Measurements from ENCODE around the gene MYOM1.
"Not testable (repeated sequence)": the region's sequence is repeated elsewhere in the genome, so short reads cannot be mapped to it uniquely, and the experiment has no call there.

The MYOM1 gene

DNA sequence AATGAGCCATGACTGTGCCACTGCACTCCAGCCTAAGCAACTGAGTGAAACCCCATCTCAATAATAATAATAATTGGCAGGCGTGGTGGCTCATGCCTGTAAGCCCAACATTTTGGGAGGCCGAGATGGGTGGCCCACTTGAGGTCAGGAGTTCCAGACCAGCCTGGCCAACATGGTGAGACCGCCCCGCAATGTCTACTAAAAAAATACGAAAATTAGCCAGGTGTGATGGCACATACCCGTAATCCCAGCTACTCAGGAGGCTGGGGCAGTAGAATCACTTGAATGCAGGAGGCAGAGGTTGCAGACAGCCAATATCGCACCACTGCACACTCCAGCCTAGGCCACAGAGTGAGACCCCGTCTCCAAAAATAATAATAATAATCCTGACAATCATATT lies 178.9 kb downstream of the MYOM1 start:
- Histone ChIP-seq H3K4me1 (ENCODE audit: control insufficient read depth, insufficient read depth, low read length) (no peaks in the 10 kb centered on the region), H3K36me3 (ENCODE audit: control insufficient read depth, insufficient read depth, low read length) (no peaks in the 10 kb centered on the region), H3K4me3 (ENCODE audit: low read length) (no peak overlapping the region), H3K9ac (ENCODE audit: low read length) (no peak overlapping the region), H3K27me3 (ENCODE audit: control insufficient read depth, insufficient read depth, low read length) (no peaks in the 10 kb centered on the region), H3K27ac (ENCODE audit: low read depth, low read length) (no peak overlapping the region)

DNA sequence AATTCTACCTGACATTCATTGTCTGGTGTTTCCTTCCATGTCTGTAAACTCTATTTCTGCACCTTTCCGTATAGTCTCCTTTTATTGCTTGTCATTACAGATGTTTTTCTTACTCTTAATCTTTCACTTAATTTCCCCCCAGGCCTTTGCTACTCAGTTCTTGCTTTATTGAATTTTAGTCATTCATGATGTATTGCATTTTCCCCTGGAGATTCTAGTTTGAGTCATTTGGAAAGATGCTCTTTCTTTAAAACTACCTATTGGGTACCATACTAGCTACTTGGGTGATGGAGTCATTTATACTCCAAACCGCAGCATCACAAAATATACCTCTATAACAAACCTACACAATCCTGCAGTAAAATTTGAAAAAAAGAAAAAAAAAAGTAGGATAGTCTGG lies 179.6 kb downstream of the MYOM1 start:
- Histone ChIP-seq H3K36me3 (ENCODE audit: control insufficient read depth, insufficient read depth, low read length) (no peaks in the 10 kb centered on the region), H3K4me1 (ENCODE audit: control insufficient read depth, insufficient read depth, low read length) (no peaks in the 10 kb centered on the region), H3K9ac (ENCODE audit: low read length) (no peak overlapping the region), H3K27ac (ENCODE audit: low read depth, low read length) (no peak overlapping the region), H3K4me3 (ENCODE audit: low read length) (no peak overlapping the region), H3K27me3 (ENCODE audit: control insufficient read depth, insufficient read depth, low read length) (no peaks in the 10 kb centered on the region)

DNA sequence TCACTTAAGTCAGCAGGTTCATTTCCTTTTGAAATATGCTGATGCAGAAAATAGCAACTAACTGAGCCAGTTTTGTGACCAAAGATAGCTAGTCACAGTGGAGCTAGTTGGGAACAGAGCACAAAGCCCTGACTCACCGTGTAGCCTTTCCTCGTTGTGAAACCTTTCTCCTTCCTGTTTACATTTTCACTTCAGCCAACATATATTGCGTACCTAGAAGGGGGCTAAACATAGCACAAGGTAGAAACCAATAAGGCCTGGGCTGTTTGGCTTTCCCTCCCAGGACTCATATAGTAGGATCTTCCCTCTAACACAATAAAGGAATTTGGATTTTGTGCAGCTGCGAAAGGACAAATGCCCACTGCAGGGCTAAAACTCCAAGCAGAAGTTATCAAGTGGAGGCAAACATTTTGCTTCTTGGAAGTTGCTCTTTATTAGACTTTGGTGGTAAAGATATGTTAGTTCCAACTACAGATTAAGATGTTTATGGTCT lies 182.3 kb downstream of the MYOM1 start:
- Histone ChIP-seq H3K4me3 (ENCODE audit: low read length) (no peak overlapping the region), H3K27ac (ENCODE audit: low read depth, low read length) (no peak overlapping the region), H3K9ac (ENCODE audit: low read length) (no peak overlapping the region)

DNA sequence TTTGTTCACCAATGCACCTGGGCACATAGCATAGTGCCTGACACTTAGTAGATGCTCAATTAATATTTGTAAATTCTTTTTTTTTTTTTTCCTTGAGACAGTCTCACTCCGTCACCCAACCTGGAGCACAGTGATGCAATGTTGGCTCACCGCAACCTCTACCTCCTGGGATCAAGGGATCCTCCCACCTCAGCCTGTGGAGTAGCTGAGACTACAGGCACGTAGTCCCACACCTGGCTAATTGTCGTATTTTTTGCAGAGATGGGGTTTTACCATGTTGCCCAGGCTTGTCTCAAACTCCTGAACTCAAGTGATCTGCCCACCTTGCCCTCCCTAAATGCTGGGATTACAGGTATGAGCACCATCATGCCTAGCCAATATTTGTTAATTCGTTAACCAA lies 183.7 kb downstream of the MYOM1 start:
- H3K9ac ChIP-seq (ENCODE audit: low read length) = no peak overlapping the region
- no peak overlapping the region for H3K27ac ChIP-seq (ENCODE audit: low read depth, low read length)
- no peaks in the 10 kb centered on the region for H3K36me3 ChIP-seq (ENCODE audit: control insufficient read depth, insufficient read depth, low read length)
- no peaks in the 10 kb centered on the region for H3K27me3 ChIP-seq (ENCODE audit: control insufficient read depth, insufficient read depth, low read length)
- H3K4me1 ChIP-seq (ENCODE audit: control insufficient read depth, insufficient read depth, low read length) = no peaks in the 10 kb centered on the region
- no peak overlapping the region for H3K4me3 ChIP-seq (ENCODE audit: low read length)

More for the DNA sequence above, 182.3 kb downstream of the MYOM1 start:
- H3K27me3 ChIP-seq (ENCODE audit: control insufficient read depth, insufficient read depth, low read length) = no peaks in the 10 kb centered on the region
- no peaks in the 10 kb centered on the region for H3K36me3 ChIP-seq (ENCODE audit: control insufficient read depth, insufficient read depth, low read length)
- H3K4me1 ChIP-seq (ENCODE audit: control insufficient read depth, insufficient read depth, low read length) = no peaks in the 10 kb centered on the region

DNA sequence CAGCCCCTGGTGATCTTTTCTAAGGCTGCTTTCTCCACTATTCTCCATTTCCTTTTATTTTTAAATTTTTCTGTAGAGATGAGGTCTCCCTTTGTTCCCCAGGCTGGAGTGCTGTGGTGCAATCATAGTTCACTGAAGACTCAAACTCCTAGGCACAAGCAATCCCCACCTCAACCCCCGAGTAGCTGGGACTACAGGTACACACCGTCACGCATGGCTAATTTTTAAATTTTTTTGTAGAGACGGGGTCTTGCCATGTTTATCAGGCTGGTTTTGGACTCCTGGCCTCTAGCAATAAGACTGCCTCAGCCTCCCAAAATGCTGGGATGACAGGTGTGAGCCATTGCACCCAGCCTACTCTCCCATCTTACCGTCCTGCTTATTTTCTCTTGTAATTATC lies 184.1 kb downstream of the MYOM1 start:
- H3K27me3 ChIP-seq (ENCODE audit: control insufficient read depth, insufficient read depth, low read length) = no peaks in the 10 kb centered on the region
- H3K4me1 ChIP-seq (ENCODE audit: control insufficient read depth, insufficient read depth, low read length) = no peaks in the 10 kb centered on the region
- H3K27ac ChIP-seq (ENCODE audit: low read depth, low read length) = no peak overlapping the region
- H3K36me3 ChIP-seq (ENCODE audit: control insufficient read depth, insufficient read depth, low read length) = no peaks in the 10 kb centered on the region
- H3K9ac ChIP-seq (ENCODE audit: low read length) = no peak overlapping the region
- H3K4me3 ChIP-seq (ENCODE audit: low read length) = no peak overlapping the region

DNA sequence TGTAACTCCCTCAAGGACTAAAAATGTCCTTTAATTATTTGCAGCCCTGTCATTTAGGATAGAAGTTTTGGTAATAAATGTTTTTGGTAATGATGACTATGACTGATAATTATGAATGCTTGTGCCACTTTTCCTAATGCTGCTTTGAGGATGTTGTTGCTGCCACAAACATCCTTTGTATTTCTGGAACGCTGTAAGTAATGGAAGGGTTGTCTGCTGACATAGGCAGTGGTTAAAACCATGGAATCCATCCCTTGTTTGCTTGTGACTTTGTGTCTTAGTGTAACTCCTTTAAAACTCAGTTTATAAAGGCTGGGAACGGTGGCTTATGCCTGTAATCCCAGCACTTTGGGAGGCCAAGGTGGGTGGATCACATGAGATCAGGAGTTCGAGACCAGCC lies 187.0 kb downstream of the MYOM1 start:
- Histone ChIP-seq H3K4me3 (ENCODE audit: low read length) (no peak overlapping the region), H3K27me3 (ENCODE audit: control insufficient read depth, insufficient read depth, low read length) (no peaks in the 10 kb centered on the region), H3K9ac (ENCODE audit: low read length) (no peak overlapping the region), H3K27ac (ENCODE audit: low read depth, low read length) (no peak overlapping the region), H3K4me1 (ENCODE audit: control insufficient read depth, insufficient read depth, low read length) (peaks cover 6% of the 10 kb centered on the region), H3K36me3 (ENCODE audit: control insufficient read depth, insufficient read depth, low read length) (no peaks in the 10 kb centered on the region)

DNA sequence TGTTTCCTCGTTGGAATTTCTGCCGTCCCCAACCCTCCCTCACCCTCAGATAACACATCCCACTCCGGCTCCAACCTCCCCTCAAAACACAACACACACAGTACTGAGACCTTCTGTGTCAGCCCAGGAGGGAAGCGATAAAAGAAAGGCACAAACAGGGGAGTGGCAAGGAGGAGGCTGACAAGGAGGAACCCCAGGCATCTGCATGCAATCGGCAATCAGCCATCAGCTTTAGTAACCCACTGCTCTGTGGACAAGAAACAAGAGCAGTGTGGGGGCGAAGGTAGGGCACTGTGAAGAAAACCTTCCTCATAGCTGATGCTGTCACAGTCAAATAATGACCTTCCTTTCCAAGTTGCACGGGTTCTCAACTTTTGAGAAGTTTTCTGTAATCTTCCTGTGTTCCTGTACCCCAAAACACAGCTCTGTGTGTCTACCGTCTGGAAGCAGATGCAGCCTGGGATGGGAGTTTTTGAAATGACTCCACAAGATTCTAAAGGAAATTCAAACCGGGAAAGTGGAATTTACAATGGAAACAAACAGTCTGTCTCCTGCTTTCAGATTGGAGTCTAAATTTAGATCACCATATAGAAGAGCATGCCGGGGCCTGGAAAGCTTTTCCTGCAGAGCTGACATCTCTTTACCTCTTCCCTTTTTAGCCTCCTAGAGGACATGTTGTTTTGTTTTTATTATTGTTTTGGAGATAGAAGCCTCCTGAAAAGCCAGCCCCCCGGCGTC lies 190.4 kb downstream of the MYOM1 start:
- Histone ChIP-seq H3K27me3 (ENCODE audit: control insufficient read depth, insufficient read depth, low read length) (no peaks in the 10 kb centered on the region), H3K4me3 (ENCODE audit: low read length) (no peak overlapping the region), H3K36me3 (ENCODE audit: control insufficient read depth, insufficient read depth, low read length) (no peaks in the 10 kb centered on the region), H3K4me1 (ENCODE audit: control insufficient read depth, insufficient read depth, low read length) (peaks cover 6% of the 10 kb centered on the region), H3K9ac (ENCODE audit: low read length) (no peak overlapping the region), H3K27ac (ENCODE audit: low read depth, low read length) (peak overlapping the region; percentile 33)

DNA sequence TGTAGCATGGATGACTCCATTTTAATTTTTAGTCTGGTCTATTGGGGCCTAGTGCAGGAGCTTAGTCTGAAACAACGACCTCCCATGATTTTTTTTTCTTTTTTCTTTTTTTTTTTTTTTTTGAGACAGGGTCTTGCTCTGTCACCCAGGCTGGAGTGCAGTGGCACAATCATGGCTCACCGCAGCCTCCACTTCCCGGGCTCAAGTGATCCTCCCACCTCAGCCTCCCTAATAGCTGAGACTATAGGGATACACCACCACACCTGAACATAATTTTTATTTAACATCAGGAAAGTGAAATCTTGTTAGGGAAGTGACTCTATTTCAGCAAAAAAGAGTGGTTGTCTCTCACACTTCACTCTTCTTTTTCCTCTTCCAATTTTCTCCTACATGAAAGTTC lies 191.7 kb downstream of the MYOM1 start:
- not testable (repeated sequence) for H3K36me3 ChIP-seq (ENCODE audit: control insufficient read depth, insufficient read depth, low read length); H3K4me3 ChIP-seq (ENCODE audit: low read length); H3K4me1 ChIP-seq (ENCODE audit: control insufficient read depth, insufficient read depth, low read length); H3K9ac ChIP-seq (ENCODE audit: low read length); H3K27me3 ChIP-seq (ENCODE audit: control insufficient read depth, insufficient read depth, low read length)
- H3K27ac ChIP-seq (ENCODE audit: low read depth, low read length) = peak overlapping the region; percentile 54

DNA sequence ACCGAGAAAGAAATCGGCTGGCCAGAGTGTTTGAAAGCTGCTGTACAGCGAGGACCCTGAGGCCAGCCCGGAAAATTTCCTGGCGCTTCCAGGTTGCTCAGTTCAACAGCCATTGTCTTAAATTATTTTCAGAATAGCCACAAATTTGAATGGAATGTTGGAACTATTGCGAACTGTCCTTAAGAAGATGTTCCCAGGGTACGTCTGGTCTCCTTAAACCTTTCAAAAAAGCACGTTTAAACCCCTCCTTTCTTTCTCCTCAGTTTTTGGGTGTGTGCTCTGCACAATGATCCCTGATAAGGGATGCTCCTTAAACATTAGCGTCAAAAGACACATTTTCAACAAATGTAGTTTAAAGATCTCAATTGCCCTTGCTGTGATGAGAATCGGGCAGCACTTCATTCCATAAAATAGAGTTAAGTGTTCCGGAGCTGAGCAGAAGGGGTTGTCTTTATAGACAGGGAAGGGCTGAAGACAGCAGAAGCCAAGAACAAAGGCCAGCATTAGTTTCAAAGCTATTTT lies 192.3 kb downstream of the MYOM1 start:
- H3K4me1 ChIP-seq (ENCODE audit: control insufficient read depth, insufficient read depth, low read length) = peaks cover 6% of the 10 kb centered on the region
- H3K9ac ChIP-seq (ENCODE audit: low read length) = no peak overlapping the region
- H3K4me3 ChIP-seq (ENCODE audit: low read length) = no peak overlapping the region
- H3K36me3 ChIP-seq (ENCODE audit: control insufficient read depth, insufficient read depth, low read length) = no peaks in the 10 kb centered on the region
- no peaks in the 10 kb centered on the region for H3K27me3 ChIP-seq (ENCODE audit: control insufficient read depth, insufficient read depth, low read length)
- peak overlapping the region; percentile 54 for H3K27ac ChIP-seq (ENCODE audit: low read depth, low read length)

DNA sequence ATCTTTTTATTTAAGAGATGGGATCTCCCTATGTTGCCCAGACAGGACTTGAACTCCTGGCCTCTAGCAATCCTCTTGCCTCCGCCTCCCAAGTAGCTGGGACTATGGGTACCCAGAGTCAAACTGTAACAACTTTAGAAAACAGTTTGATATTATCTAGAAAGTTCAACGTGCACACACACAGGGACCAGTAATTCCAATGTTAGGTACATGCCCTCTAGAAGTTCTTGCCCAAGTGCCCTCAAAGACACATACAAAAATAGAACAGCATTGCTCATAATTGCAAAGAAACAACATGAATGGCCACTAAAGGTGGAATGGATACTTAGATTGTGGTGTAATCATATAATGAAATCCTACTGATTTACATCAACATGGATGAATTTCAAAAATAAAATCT lies 194.2 kb downstream of the MYOM1 start:
- Histone ChIP-seq H3K27me3 (ENCODE audit: control insufficient read depth, insufficient read depth, low read length) (no peaks in the 10 kb centered on the region), H3K27ac (ENCODE audit: low read depth, low read length) (no peak overlapping the region), H3K4me1 (ENCODE audit: control insufficient read depth, insufficient read depth, low read length) (peaks cover 6% of the 10 kb centered on the region), H3K4me3 (ENCODE audit: low read length) (no peak overlapping the region), H3K36me3 (ENCODE audit: control insufficient read depth, insufficient read depth, low read length) (no peaks in the 10 kb centered on the region), H3K9ac (ENCODE audit: low read length) (no peak overlapping the region)

DNA sequence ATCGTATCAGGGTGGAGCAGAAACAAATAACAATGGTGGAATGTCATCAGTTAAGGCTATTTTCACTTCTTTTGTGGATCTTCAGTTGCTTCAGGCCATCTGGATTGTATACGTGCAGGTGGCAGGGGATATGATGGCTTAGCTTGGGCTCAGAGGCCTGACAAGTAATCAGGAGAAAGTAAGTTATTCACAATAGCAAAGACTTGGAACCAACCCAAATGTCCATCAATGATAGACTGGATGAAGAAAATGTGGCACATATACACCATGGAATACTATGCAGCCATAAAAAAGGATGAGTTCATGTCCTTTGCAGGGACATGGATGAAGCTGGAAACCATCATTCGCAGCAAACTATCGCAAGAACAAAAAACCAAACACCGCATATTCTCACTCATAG lies 196.2 kb downstream of the MYOM1 start:
- not testable (repeated sequence) for H3K4me3 ChIP-seq (ENCODE audit: low read length); H3K27me3 ChIP-seq (ENCODE audit: control insufficient read depth, insufficient read depth, low read length); H3K27ac ChIP-seq (ENCODE audit: low read depth, low read length); H3K36me3 ChIP-seq (ENCODE audit: control insufficient read depth, insufficient read depth, low read length); H3K9ac ChIP-seq (ENCODE audit: low read length); H3K4me1 ChIP-seq (ENCODE audit: control insufficient read depth, insufficient read depth, low read length)
